Calu3 (cell line): ENCODE data around the gene SKI. TPM values are rescaled to one million over a fixed set of nuclear protein-coding genes. Genes with fewer than 3 reads are reported as not detected.

ENCODE experiments used
- BruUV-seq: library from RNA; stranded (reverse); fragments of 400-500 nt; replicated peaks from 2 replicates; lab custom pipeline; 2021; lab: Mats Ljungman, UMichigan
- CTCF ChIA-PET: fragments of 300-600 bp; sonication (Branson Sonifier 250); formaldehyde crosslinking; loops from one replicate; lab custom pipeline; 2022; ENCODE audit warnings: antibody characterized with exemption; lab: Charles Lee
- DNase-seq: peaks from one replicate; pipeline ENCODE4 v3.0.0; 2022
- H3K27ac Mint-ChIP-seq: one replicate; pipeline ENCODE4 v1.8.0; 2022; ENCODE audit warnings: mixed read lengths; ENCODE audit not compliant: unreplicated experiment
- H3K27me3 Mint-ChIP-seq: one replicate; pipeline ENCODE4 v1.8.0; 2022; ENCODE audit warnings: mixed read lengths; ENCODE audit not compliant: unreplicated experiment
- H3K36me3 Mint-ChIP-seq: one replicate; pipeline ENCODE4 v1.8.0; 2022; ENCODE audit warnings: mild to moderate bottlenecking, moderate library complexity, mixed read lengths; ENCODE audit not compliant: insufficient read depth, unreplicated experiment
- H3K4me1 Mint-ChIP-seq: one replicate; pipeline ENCODE4 v1.8.0; 2022; ENCODE audit warnings: mild to moderate bottlenecking, low read depth, mixed read lengths; ENCODE audit not compliant: unreplicated experiment
- H3K4me3 Mint-ChIP-seq: one replicate; pipeline ENCODE4 v1.8.0; 2022; ENCODE audit warnings: mild to moderate bottlenecking, low read depth, moderate library complexity, mixed read lengths; ENCODE audit not compliant: unreplicated experiment
- H3K9me3 Mint-ChIP-seq: one replicate; pipeline ENCODE4 v1.8.0; 2022; ENCODE audit warnings: low read depth, mixed read lengths; ENCODE audit not compliant: unreplicated experiment
- CTCF ChIP-seq: fragments of 200-600 bp; IDR thresholded peaks from one replicate; pipeline ENCODE4 v1.8.0; 2022; ENCODE audit warnings: antibody characterized with exemption; ENCODE audit not compliant: unreplicated experiment
- intact Hi-C: fragments of 100-400 bp; cut with micrococcal nuclease; formaldehyde crosslinking; loops from one replicate; pipeline ENCODE4 v1.10.0; 2022; ENCODE audit not compliant: unreplicated experiment
- total RNA-seq: library from RNA; stranded (reverse); gene quantifications from 2 replicates; pipeline ENCODE4 v1.2.3, GENCODE V29; 2022

The SKI gene
- total RNA-seq, 1 experiment from 2014 or later = 33.8 TPM

DNA sequence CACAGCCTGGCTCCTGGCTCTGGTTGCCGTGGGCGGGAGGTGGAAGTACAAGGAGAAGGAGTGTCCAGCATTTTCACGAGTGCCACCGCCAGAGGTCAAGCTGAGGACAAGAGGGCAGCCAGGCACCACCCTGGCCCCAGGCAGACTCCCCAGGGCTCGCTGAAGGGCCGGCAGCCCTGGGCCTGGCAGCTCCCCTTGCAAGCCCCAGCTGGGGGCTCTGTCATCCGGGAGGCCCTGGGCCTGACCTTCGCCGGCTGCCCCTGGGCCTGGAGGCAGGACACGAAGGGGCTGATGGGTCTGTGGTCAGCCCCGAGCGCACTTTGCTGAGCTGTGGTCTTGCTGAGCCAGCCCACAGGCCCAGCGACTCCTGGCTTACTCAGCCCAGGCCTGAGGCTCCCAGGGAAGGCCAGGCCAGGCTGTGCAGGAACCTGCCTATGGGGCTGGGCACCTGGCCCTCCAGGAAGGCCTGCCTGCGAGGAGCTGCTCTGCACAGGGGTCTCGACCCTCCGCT lies 88.4 kb downstream of the SKI start:
- BruUV-seq = no TSS peak
- Mint-ChIP-seq H3K27ac (no peak overlapping the region), H3K9me3 (no peaks in the 10 kb centered on the region), H3K36me3 (peaks cover 7% of the 10 kb centered on the region), H3K4me3 (no peak overlapping the region), H3K27me3 (no peaks in the 10 kb centered on the region), H3K4me1 (no peaks in the 10 kb centered on the region)
- intact Hi-C loops = no loop called here
- DNase-seq = no peak
- no peak for TF ChIP-seq CTCF
- CTCF ChIA-PET = no interaction called here

- DNase-seq = no peak
- Mint-ChIP-seq H3K27ac (no peak overlapping the region), H3K4me1 (no peaks in the 10 kb centered on the region), H3K9me3 (no peaks in the 10 kb centered on the region), H3K36me3 (peaks cover 11% of the 10 kb centered on the region), H3K27me3 (no peaks in the 10 kb centered on the region), H3K4me3 (no peak overlapping the region)
- intact Hi-C loops = no loop called here
- TF ChIP-seq CTCF = no peak
- no TSS peak for BruUV-seq
- CTCF ChIA-PET = no interaction called here
These were observed 89.3 kb downstream of the SKI start for GRCh38 chr1:2317230-2318065.

GRCh38 chr1:2318314-2319278 lies 90.5 kb downstream of the SKI start:
- H3K4me3 Mint-ChIP-seq = no peak overlapping the region
- peaks cover 13% of the 10 kb centered on the region for H3K36me3 Mint-ChIP-seq
- H3K27ac Mint-ChIP-seq = no peak overlapping the region
- CTCF ChIA-PET = interaction anchor here (0.7 kb wide), 1 partner anchor 638 kb away, joined by 3 read pairs; no protein-coding TSS in a partner anchor
- DNase-seq = no peak
- intact Hi-C loops = no loop called here
- no TSS peak for BruUV-seq
- no peak for TF ChIP-seq CTCF
- H3K9me3 Mint-ChIP-seq = no peaks in the 10 kb centered on the region
- no peaks in the 10 kb centered on the region for H3K4me1 Mint-ChIP-seq
- no peaks in the 10 kb centered on the region for H3K27me3 Mint-ChIP-seq

DNA sequence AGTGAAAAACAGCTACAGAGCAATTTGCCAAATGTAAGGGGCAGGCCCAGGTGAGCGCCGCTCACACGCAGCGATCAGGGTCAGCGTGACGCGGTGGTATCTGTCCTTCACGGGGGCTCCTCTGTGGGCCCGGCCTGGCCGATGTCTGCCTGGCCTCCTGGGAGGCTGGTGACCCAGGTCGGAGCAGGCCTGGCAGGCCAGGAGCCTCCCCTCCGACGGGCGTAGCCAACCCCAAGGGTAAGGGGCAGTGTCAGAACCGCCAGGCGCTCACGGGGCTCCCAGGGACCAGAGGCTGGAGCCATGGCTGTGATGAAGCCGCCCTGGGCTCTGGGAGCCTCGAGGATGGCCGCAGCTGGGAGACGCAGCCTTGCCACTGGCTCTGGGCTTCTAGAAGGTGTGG lies 91.2 kb downstream of the SKI start:
- peaks cover 13% of the 10 kb centered on the region for H3K36me3 Mint-ChIP-seq
- no peak for DNase-seq
- no peaks in the 10 kb centered on the region for H3K9me3 Mint-ChIP-seq
- CTCF ChIA-PET = no interaction called here
- TF ChIP-seq CTCF = no peak
- H3K27me3 Mint-ChIP-seq = peaks cover 6% of the 10 kb centered on the region
- H3K4me3 Mint-ChIP-seq = no peak overlapping the region
- no peak overlapping the region for H3K27ac Mint-ChIP-seq
- no TSS peak for BruUV-seq
- no peaks in the 10 kb centered on the region for H3K4me1 Mint-ChIP-seq
- intact Hi-C loops = no loop called here
